Non-pigmented ciliary epithelial cell (primary cell): ENCODE results near the gene MXD3.
"Not testable (repeated sequence)": the region's sequence is repeated elsewhere in the genome, so short reads cannot be mapped to it uniquely, and the experiment has no call there.

Experiments used
- DNase-seq: peaks from one replicate; pipeline ENCODE4 v3.0.0-alpha.2; 2010; ENCODE audit warnings: low read depth

MXD3 gene, protein sequence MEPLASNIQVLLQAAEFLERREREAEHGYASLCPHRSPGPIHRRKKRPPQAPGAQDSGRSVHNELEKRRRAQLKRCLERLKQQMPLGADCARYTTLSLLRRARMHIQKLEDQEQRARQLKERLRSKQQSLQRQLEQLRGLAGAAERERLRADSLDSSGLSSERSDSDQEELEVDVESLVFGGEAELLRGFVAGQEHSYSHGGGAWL

DNA sequence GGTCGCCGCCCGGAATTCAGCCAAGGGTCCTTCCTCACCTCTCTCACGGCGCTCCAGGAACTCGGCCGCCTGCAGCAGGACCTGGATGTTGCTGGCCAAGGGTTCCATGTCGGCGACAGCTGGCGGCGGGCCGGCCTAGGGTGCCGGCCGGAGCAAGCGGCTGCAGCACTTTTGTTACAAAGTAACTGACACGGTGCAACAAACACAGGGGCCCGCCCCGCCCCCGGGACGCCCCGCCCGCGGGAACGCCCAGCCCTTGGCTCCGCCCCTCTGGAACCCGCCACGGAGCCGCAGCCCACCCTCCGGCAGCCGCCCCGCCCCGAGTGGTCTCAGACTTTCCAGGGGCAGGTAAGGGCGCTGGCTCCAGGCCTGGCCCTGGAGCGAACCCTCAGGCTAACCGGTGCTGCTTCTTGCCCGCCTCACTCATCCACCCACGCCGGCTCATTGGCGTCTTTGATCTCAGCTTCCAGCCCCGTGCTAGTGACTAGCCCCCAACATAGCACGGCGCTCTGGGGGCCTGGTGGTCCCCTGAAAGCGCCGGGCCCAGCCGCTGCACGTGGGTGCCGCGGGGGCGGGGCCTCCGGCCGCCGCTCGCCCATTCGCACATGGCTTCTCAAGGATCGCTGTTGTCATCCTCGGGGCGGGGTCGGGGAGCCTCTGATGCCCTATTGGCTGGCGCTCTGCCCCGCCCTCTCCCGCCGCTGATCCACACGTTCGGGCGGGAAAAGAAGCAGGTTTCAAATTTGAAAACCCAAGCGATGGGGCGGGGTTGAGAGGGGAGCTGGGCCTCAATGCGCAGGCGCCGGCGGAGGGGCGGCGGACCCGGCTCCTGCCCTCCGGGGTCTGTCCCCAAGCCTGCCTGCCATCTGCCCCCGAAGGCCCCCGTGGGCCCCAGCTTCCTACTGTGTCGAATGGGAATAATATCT is at the start of gene MXD3:
Gene MXD3 (minus strand): TSS at position 176 of the 926 bp plus-strand sequence. CDS start 68 bp downstream, at position 108.
- peak; percentile 51 for DNase-seq

DNA sequence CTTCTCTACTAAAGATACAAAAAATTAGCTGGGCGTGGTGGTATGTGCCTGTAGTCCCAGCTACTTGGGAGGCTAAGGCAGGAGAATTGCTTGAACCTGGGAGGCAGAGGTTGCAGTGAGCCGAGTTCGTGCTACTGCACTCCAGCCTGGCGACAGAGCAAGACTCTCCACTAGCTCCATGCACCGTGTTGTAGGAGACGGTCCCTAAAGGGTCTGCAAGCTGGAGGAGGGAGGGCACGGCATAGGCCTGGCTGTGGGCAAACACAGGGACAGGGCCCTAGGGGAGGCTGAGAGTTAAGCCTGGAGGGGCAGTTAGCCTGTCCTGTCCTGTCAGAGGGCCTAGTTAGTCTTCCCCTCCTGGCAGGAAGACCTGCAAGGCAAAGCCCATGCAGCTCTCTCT is 49.0 kb upstream of the MXD3 start:
- not testable (repeated sequence) for DNase-seq

DNA sequence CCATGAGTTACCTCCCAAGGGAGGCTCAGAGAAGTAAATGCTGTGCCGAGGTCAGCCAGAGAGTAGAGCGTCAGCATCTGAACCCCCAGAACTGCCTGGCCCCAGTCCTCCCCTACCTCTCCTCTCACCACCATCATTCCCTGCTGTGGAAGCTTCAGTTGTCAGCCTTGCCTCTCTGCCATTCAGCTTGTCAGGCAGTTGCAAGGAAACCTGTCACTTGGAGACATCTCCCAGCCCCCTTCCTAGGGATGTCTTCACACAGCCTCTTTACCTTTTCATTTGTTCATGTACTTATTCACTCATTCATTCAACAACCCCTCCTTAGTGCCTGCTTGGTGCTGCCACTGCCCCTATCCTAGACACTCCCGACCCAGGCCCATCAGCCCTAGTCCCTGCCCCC is 48.2 kb upstream of the MXD3 start:
- no peak for DNase-seq

DNA sequence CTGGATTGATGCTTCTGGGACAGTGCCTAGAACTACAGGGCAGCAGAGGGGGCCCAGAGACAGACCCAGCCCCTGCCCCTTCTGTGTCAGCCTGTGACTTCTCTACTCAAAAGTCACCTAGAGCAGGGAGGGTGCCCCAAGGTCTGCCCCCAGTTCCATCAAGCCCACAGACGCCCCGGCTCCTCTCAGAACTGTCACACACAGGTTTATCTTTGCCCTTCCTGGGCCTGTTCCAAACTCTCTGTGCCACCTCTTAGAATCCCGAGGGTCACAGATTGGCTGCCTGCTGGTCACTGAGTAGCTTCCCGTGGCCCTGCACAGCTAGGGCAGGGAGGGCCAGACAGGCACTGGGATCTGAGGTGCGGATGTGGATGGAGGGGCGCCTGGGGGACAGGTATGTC is 47.8 kb upstream of the MXD3 start:
- DNase-seq: no peak

DNA sequence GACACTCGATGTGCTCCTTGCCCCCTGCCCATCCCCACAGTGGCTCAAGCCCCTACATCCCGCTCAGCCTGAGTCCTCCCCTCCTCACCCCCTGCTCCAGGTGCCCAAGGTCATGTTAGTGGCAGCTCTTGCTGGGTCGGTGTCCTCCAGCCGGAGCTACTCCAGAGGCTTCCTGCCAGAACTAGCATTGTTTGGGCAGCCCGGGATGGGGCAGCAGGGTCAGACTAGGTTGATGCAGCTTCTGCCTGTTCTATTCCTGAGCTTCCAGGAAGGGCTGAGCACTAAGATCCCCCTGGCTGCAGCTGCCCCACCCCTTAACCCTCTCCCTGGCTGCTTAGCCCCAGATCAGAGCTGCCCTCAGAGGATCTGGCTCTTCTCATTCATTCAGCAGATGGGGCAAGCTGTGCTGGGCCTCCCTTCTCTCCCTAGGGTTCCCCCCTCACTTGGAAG is 46.7 kb upstream of the MXD3 start:
- no peak for DNase-seq

DNA sequence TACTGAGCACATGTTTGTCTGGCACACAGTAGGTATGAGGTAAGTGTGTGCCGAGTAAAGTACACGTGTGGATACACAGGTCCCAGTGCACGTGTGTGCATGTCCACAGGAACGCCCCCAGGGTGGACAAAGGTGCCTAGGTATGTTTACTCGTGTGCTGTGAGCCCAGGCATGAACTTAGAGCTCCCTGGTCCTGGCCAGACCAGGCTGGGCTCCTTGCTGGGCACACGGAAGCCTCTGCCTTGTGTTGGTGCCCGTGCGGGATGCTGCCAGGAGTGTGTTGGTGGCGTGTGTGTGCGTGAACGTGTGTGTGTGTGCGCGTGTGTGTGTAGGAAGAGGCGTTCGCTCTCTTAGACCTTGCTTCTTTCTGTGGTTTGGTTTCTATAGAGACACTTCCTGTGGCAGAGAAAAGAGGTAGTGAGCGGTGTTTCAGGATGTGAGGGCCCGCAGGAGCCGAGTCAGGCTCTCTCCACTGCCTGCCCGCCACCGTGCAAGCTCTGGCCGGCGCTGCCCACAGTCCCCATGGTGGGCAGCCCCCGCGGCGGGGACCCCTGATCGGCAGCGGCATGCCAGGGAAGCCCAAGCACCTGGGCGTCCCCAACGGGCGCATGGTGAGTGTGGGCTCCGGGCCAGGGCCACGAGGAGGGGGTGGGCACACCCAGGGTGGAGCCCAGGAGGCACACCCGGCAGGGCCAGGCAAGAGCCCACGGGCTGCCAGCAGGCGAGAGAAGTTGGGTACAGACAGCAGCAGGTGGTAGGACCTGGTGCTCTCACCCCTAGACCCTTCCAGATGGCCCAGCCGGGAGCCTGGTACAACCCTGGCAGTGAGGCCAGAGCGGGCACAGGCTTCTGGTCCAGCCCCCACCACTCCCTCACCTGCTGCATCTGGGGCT is 46.0 kb upstream of the MXD3 start, which contains the start of gene RGS14:
Gene RGS14 (plus strand): TSS at position 466 of the 893 bp plus-strand sequence. CDS start 101 bp downstream, at position 567.
- DNase-seq: no peak

DNA sequence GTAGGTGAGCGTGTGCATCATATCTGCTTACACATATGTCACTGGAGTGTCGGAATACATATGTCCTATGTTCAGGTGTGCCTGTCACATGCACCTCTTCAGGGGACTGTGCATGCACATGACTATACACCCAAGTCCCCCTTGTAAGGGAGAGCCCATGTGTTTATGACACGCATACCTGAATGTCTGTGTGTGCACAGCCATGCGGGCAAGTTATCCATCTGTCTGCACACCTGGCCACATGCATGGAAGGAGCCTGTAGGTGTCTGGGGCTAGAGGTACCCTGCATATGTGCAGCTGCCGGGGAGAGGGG is 45.4 kb upstream of the MXD3 start:
- no peak for DNase-seq

DNA sequence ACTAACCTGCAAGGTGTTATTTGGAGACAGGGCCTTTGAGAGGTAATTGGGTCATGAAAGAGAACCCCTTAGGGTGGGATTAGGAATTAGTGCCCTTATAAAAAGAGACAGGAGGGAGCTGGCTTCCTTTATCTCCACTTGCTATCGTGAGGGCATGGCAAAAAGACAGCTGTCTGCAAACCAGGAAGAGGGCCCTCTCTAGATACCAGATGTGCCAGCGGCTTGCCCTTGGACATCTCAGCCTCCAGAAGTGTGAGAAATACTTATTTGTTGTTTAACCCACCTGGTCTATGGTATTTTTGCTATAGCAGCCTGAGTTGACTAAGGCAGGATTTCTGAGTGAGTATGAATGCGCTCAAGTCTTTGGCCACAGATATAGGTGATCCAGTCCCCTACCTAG is 45.0 kb upstream of the MXD3 start:
- no peak for DNase-seq

DNA sequence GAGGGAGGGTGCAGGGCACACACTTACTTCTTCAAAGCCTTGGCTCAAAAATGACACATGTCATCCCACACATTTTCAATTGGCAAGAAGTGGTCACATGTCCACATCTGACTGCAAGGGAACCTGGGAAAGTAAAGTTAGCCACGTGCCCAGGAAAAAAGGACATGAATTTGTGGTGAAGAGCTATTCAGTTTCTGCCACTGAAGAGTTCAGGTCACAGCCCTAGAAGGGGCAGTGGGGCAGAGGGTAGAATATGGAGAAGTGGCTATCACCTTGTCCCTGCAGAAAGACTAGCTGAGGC is 44.1 kb upstream of the MXD3 start:
- DNase-seq: no peak

DNA sequence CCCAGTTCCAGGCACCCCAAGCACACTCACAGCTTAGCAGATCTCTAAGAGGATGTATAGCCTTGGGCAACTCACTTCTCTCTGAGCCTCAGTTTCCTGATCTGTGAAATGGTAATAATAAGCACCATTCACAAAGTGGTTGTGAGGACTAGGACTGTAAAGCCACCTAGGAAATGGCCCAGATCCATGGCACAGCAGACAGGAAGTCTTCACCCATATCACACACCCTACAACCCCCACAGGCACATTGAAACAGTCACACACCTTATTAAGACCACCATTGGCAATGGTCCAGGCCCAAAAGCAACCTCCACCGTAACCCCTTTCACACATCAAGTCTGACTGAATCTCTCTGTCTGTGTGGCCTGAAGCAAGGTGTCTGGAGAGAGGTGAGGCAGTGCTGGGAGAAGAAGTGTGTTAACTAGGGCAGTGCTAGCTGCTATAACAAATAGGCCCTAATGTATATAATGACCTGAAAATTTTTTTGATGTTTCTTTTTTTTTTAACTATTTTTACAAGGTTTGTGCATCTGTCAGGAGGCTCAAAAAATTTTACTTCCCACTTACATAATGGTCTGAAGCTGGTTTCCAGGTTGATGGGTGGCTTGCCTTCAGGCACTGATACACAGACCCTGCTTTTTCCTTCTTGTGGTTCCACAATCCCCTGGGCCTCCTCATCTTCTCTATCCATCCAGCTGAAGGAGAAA is 43.6 kb upstream of the MXD3 start:
- DNase-seq: no peak

DNA sequence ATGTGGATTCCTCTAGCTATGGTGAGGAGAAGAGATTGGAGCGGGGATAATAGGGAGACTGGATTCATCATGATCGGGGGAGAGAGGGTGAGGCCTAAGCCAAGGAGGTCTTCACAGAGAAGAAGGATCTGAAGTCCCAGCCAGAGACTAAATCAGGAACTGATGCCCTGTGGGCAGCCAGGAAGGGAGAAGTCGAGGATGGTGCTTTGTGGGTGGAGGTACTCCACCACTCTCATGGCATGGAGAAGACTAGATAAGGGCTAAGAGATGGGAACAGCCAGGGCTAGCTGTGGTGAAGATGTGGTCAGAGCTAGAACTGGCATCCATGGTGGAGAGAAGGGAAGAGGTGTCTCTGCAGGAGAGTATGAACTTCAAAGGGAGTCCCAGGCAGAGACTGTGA is 43.0 kb upstream of the MXD3 start:
- DNase-seq: no peak

DNA sequence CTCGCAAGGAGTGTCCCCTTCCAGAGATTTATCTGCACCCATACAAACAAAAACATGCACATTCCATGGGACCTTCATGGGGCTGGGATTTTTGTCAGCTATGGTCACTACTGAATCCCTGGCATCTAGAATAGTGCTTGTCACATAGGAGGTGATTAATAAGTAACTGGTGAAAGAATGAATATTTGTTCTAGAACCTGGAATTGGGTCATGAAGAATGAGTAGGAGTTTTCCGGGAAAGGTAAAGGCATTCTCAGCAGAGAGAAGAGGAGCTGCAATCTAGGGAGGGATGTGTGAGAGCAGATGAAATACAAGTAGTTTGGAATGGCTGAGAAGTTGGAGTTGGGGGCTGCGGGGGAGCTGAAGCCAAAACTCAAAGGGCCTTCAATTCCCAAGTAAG is 42.6 kb upstream of the MXD3 start:
- no peak for DNase-seq

DNA sequence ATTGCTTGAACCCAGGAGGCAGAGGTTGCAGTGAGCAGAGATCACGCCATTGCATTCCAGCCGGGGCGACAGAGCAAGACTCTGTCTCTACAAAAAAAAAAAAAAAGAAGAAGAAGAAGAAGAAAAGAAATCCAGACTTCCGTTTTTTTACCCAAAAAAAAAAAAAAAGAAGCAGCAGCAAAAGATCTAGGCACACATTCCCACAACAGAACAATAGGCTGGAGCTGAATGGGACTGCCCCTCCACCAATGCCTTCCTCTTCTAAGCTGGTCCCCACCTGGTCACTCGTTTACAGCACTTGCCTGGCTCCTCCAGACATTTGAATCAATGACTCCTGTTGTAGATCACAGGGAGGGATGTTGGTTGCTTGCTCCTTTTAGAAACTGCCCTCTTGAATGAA is 41.4 kb upstream of the MXD3 start:
- no peak for DNase-seq

DNA sequence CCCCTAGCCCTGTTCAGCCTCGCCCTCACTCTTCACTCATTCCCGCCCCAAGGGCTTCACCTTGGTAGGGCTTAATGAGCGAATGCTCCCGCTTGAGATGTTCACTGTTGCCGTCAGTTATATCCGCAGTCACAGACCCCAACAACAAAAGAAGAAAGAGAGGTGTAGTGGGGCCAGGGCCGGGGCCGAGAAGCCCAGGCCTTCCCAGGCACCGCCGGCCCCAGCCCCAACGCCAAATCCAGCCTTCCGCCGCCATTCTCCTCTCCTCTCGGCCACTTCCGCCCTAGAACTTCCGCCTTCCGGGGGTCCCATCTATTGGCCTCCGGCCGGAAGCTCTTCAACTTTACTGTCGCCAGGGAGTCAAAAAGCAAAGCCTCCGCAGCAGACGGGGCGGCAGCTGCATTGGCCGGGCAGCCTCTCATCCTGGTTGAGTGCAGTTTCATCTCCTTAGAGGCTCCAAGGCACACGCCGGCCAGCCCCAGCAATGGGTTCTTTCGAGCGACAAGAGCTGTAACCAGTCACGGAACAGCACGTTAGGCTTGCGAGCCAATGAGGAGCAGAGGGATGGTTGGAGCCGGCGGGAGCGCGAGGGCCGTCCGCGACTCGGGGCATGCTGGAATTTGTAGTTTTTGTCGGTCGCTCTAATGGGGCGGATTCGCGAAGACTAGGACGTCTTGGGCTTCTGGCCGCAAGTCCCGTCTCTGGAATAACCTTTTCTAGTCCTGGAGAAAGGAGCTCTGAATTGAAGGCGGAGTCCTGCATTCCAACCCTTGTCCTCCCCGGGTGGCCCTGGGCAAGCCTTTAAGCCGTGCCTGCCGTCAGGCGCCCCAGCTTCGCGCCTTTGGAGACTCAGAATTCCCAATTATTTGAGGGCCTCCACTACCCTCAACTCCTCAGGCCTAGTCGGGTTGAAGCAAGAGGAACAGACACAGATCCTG is 40.0 kb upstream of the MXD3 start, which contains the start of gene LMAN2:
Gene LMAN2 (minus strand): TSS at position 277 of the 938 bp plus-strand sequence. CDS start 21 bp downstream, at position 256.
- peak; percentile 86 for DNase-seq

DNA sequence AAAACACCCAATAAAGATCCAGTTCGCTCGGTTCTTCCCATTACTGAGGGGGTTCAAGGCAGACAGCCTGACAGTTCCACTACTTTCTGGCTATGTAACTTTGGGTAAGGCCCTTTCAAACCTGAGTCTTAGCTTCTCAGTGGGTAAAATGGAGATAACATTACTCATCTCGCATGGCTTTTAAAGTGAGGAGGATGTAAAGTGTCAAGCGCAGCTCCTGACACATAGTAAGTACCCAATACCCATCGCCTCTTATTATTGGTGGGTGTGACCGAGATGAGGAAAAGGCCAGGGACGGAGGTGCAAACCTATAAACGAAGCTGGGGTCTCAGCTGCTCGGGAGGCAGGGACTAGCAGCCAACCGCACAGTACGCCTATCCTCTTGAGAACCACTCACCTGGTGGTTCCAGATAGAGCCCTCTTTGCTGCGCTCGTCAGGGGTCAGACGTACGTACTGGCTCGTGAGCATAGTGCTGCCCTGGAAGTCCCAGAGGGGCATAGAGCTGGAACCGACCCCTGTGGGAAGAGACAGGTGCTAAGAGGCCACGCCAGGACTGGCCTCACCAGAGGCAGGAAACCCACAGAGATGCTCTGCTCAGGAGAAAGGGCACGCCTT is 39.2 kb upstream of the MXD3 start:
- no peak for DNase-seq

DNA sequence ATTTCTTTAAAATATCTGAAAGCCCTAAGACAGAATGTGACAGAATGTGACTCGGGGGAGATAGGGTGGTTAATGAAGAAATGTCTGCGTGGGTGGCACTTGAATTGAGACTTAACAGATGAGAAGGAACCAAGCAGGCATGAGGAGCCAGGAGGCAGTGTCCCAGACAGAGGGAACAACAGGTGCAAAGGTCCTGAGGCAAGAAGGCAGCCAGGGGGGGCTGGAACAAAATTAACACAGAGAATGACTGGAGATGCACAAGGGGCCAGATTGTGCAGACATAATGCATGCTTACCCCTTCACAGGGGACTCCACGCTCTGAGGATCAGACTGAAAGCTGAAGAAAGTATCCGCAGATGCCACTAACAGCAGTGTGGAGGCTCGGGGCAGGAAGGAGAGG is 38.1 kb upstream of the MXD3 start:
- no peak for DNase-seq

DNA sequence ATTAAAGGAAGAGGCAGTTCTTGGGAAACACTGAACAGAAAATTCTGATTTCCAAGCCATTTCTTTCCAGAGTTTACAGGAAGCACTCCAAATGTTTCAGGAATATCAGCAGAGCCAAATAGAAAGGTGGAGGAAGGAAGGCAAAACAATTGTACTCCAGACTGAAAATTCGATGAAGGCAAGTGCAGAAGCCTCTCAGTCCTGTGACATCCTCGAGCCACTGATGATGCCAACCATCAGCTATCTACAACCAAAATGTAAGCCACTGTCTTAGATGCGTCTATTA is 37.6 kb upstream of the MXD3 start:
- no peak for DNase-seq

DNA sequence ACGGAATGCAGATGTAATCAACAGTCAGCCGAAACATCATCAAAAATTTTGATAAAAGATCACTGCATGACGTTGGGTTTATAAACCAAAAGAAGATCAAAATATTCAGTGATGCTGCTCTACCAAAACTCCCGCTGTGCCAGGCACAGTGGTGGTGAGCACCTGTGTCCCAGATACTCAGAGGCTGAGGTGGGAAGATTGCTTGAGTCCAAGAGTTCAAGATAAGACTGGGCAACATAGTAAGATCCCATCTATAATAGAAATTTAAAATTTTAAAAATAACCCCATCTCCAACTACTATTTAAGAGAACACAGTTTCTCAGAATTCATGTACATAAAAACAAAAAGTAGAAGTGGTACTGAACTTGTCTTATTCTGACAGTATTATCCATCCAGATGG is 36.0 kb upstream of the MXD3 start:
- no peak for DNase-seq

DNA sequence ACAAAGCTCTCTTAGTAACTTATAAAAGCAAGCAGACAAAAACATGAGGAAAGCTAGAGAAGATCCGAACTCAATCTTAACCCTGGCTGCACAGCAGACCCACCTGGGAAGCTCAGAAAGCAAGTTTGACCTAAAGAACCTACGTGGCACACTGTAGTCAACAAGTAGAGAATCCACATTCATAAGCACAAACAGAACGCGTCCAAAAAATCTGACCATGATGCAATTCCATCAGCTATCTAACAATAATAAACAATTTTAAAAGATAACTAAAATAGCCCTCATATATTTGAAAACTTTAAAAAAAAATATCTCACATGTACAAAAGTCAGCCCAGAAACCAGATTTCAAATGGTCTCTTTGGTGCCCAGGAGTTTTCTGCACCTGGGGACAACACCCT is 35.1 kb upstream of the MXD3 start:
- DNase-seq: no peak

DNA sequence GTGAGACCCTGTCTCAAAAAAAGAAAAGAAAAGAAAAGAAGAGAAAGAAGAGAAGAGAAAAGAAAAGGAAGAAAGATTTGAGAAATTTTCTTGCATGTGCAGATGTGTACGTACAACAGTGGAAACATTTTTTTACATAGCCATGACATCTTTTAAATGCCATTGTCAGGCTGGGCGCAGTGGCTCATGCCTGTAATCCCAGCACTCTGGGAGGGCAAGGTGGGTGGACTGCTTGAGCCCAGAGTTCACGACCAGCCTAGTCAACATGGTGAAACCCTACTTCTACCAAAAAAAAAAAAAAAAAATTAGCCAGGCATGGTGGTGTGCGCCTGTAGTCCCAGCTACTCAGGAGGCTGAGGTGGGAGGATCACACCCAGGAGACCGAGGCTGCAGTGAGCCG is 33.2 kb upstream of the MXD3 start:
- DNase-seq: no peak

DNA sequence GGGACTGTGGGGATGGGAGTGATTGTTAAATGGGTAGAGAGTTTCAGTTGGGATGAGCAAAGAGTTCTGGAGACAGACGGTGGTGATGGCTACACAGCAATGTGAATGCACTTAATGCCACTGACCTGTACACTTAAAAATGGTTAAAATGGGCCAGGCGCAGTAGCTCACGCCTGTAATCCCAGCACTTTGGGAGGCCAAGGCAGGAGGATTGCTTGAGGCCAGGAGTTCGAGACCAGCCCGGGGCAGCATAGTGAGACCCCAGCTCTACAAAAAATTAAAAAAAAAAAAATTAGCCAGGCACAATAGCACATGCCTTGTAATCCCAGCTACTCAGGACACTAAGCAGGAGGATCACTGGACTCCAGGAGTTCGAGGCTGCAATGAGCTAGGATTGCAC is 32.1 kb upstream of the MXD3 start:
- no peak for DNase-seq
